ENCODE data around the gene CAMKV. TPM values are rescaled to one million over a fixed set of nuclear protein-coding genes. Genes with fewer than 3 reads are reported as not detected.

The CAMKV gene
- total and polyA plus RNA-seq, 10 of the 15 experiments (the other 5 are each of a cell fraction or from before 2014, with no cell fraction given): 0.06 to 0.20 TPM; not detected in 8

- TF ChIP-seq TCF7 (IDR thresholded peaks at IDR 0.05; ENCODE audit: borderline replicate concordance): no peak
- TF ChIP-seq LARP7 (IDR thresholded peaks at IDR 0.05): 0 out of 2 replicates have a peak, but pooled peaks have one; percentile 39
- no peak for TF ChIP-seq ZNF592 (IDR thresholded peaks at IDR 0.05)
- TF ChIP-seq HCFC1 (IDR thresholded peaks at IDR 0.05; ENCODE audit: low read length): no peak
- no peak for TF ChIP-seq RBBP5 (conservative IDR thresholded peaks at IDR 0.05)
- TF ChIP-seq PRDM15 (CRISPR knock-in tag; IDR thresholded peaks at IDR 0.05): no peak
- no peak for TF ChIP-seq SIX5 (IDR thresholded peaks at IDR 0.05; ENCODE audit: low read depth, low read length, severe bottlenecking)
- TF ChIP-seq IKZF1 (conservative IDR thresholded peaks at IDR 0.05): peak; percentile 70
- peak; percentile 53; the same call in 1 of the 2 replicates for TF ChIP-seq SMC3 (IDR thresholded peaks at IDR 0.05; ENCODE audit: borderline replicate concordance, low read length)
- TF ChIP-seq NR2C2 (IDR thresholded peaks at IDR 0.05; ENCODE audit: borderline replicate concordance, control insufficient read depth, insufficient read length, low read depth): no peak
- TF ChIP-seq RAD21 (IDR thresholded peaks at IDR 0.05; ENCODE audit: insufficient read depth, low read depth, low read length): peak; percentile 72
- TF ChIP-seq ELK1 (IDR thresholded peaks at IDR 0.05; ENCODE audit: low read depth, low read length): no peak
- no peak for TF ChIP-seq RAD51 (IDR thresholded peaks at IDR 0.05)
- TF ChIP-seq SPI1 (IDR thresholded peaks at IDR 0.05; ENCODE audit: borderline replicate concordance, insufficient read depth, low read depth, low read length): peak; percentile 77; the same call in 1 of the 2 replicates
- TF ChIP-seq PML (IDR thresholded peaks at IDR 0.05; ENCODE audit: low read length): no peak
- TF ChIP-seq IRF4 (IDR thresholded peaks at IDR 0.05; ENCODE audit: low read depth, low read length): 0 out of 2 replicates have a peak, but pooled peaks have one; percentile 23
- no peak for TF ChIP-seq ZBTB33 (IDR thresholded peaks at IDR 0.05)
Observed at GRCh38 chr3:49906073-49906743, 36.5 kb upstream of the CAMKV start (continued).

All from GM12878 (cell line).